ENCODE data around the gene NUDT5.
"Not testable (repeated sequence)": the region's sequence is repeated elsewhere in the genome, so short reads cannot be mapped to it uniquely, and the experiment has no call there.

NUDT5 gene

DNA sequence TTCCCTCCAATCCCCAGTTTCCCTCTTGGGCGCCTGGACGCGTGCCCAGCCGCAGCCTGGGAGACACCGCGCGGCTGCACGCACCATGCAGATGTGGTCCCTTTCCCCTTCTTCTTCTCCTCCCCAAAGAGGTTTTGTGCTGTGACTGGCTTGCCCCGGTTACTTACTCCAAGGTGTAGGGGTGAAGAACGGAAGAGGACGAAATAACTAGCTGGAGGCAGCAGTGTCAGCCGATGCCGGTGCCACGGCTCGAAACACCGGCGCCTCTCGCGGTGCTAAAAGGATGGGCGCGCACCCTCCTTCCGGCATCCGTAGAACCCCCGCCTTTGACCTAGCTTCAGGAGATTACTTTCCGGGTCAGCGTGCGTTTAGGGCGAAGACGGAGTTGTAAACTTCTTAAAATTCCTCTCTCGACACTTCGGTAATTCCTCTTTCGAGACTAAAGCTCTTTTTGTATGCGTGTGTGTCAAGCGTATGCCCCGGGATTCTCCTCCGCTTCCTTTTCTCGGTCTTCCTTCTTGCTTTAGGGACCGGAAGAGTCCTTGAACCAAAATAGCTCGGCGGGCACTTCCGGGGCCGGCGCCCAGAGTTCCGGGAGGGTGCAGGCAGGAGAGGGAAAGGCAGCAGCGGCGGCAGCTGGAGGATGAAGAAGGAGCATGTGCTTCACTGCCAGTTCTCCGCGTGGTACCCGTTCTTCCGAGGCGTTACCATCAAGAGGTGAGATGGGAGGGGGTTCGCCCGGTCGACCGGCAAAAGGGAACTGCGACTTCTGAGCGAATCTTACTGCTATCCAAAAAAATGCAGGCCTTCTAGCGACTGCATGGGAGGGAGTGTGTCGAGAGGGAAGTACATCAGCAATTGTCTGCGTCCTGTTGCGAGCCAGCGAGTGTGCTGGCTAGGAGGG, at the start of gene NUDT5, which contains the start of gene CDC123:
Gene NUDT5 (minus strand): TSS at position 289 of the 904 bp plus-strand sequence. CDS start 9,600 bp downstream, outside the sequence.
Gene CDC123 (plus strand): TSS at position 586 of the 904 bp plus-strand sequence. CDS start 58 bp downstream, at position 644.
- peak within 1 kb of the TSS; percentile 95 for H3K9ac ChIP-seq (ENCODE audit: low read depth, low read length)
- H3K9me3 ChIP-seq (ENCODE audit: control insufficient read depth, insufficient read depth, low read length) = no peaks in the 10 kb centered on the region
- H3K36me3 ChIP-seq (ENCODE audit: insufficient read depth, low read length) = peaks cover 8% of the 10 kb centered on the region
- no peaks in the 10 kb centered on the region for H3K4me1 ChIP-seq (ENCODE audit: insufficient read depth, low read length)

- Histone ChIP-seq H3K36me3 (ENCODE audit: insufficient read depth, low read length) (peaks cover 12% of the 10 kb centered on the region), H3K9ac (ENCODE audit: low read depth, low read length) (no peak overlapping the region), H3K9me3 (ENCODE audit: control insufficient read depth, insufficient read depth, low read length) (no peaks in the 10 kb centered on the region), H3K4me1 (ENCODE audit: insufficient read depth, low read length) (no peaks in the 10 kb centered on the region)
These were observed 48.4 kb upstream of the NUDT5 start for GRCh38 chr10:12243864-12244620.

DNA sequence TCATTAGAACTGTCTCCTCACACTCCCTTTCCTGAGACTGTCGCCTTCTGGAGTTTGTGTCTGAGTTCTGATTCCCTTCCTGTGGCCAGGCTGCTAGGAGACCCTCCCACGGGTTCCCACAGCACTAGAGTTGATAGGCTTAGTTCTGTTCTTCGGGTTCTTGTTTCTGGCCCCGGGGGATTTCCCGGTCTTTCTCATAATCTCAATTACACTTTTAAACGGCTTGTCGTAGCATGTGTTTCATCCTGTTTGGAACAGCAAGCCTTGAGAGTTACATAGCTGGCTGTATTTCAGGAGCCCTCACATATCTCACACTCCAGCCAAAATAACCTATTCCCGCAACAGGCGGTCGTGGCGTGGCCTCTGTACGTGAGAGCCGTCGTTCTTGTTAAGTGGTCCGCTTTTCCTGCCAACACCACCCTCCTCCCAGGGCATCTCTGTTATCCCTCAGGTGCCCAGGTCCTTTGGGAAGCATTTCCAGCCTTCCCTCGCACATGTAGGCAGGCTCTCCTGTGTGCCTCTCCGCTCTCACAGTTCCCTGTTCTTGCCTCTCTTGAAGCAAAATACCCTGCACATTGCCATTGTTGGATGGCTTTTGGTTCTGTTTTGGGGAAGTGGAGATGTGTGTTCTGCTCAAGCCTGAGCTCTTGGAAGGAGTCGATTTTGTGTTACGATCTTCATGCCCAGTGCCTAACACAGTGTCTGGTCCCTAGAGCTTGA, 46.3 kb upstream of the NUDT5 start:
- Histone ChIP-seq H3K9ac (ENCODE audit: low read depth, low read length) (no peak overlapping the region), H3K4me1 (ENCODE audit: insufficient read depth, low read length) (no peaks in the 10 kb centered on the region), H3K9me3 (ENCODE audit: control insufficient read depth, insufficient read depth, low read length) (no peaks in the 10 kb centered on the region), H3K36me3 (ENCODE audit: insufficient read depth, low read length) (peaks cover 17% of the 10 kb centered on the region)

DNA sequence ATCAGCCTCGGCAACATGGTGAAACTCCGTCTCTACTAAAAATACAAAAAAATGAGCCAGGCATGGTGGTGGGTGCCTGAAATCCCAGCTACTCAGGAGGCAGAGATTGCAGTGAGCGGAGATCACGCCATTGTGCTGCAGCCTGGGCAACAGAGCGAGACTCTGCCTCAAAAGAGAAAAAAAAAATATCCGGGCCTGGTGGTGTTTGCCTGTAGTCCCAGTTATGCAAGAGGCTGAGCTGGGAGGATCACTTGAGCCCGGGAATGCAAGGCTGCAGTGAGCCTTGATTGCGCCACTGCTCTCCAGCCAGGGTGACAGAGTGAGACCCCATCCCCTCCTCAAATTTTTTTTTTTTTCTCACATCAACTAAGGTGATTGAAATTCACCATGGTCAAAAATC, 43.1 kb upstream of the NUDT5 start:
- no peaks in the 10 kb centered on the region for H3K9me3 ChIP-seq (ENCODE audit: control insufficient read depth, insufficient read depth, low read length)
- no peaks in the 10 kb centered on the region for H3K4me1 ChIP-seq (ENCODE audit: insufficient read depth, low read length)
- no peak overlapping the region for H3K9ac ChIP-seq (ENCODE audit: low read depth, low read length)
- peaks cover 19% of the 10 kb centered on the region; the same call in 1 of the 2 replicates for H3K36me3 ChIP-seq (ENCODE audit: insufficient read depth, low read length)

- Histone ChIP-seq H3K9me3 (ENCODE audit: control insufficient read depth, insufficient read depth, low read length) (no peaks in the 10 kb centered on the region), H3K36me3 (ENCODE audit: insufficient read depth, low read length) (peaks cover 19% of the 10 kb centered on the region; the same call in 1 of the 2 replicates), H3K4me1 (ENCODE audit: insufficient read depth, low read length) (no peaks in the 10 kb centered on the region), H3K9ac (ENCODE audit: low read depth, low read length) (no peak overlapping the region)
These were observed 41.9 kb upstream of the NUDT5 start for GRCh38 chr10:12237265-12238220.

GRCh38 chr10:12235796-12236195, 40.1 kb upstream of the NUDT5 start:
- Histone ChIP-seq H3K9ac (ENCODE audit: low read depth, low read length) (no peak overlapping the region), H3K9me3 (ENCODE audit: control insufficient read depth, insufficient read depth, low read length) (no peaks in the 10 kb centered on the region), H3K4me1 (ENCODE audit: insufficient read depth, low read length) (no peaks in the 10 kb centered on the region), H3K36me3 (ENCODE audit: insufficient read depth, low read length) (peaks cover 24% of the 10 kb centered on the region)

DNA sequence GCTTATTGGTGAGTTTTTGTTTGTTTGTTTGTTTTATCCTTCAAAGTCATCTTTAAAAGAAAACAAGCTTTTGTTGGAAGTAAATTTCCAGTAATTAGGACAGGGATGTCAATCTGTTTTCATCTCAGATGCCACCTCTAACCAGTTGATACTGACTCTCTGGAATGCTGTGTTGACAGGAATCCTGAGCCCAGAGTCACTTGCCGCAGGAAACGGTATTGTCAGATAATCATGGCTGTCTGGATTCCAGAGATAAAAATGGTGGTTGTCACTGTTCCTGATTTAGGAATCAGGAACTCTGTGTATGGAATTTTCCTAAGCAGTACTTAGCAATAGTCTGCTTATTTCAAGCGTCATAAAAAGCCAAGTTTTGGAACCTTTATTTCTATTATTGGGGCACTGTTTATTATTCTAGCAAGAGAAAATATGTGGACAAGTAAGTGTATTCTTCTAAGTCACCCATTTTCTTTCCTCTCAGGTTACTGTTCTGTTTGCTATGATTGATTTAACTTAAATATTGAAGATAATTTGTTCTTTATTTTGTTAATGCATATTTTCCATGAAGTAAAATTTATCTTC, 39.5 kb upstream of the NUDT5 start:
- Histone ChIP-seq H3K9me3 (ENCODE audit: control insufficient read depth, insufficient read depth, low read length) (no peaks in the 10 kb centered on the region), H3K36me3 (ENCODE audit: insufficient read depth, low read length) (peaks cover 24% of the 10 kb centered on the region), H3K9ac (ENCODE audit: low read depth, low read length) (no peak overlapping the region), H3K4me1 (ENCODE audit: insufficient read depth, low read length) (no peaks in the 10 kb centered on the region)

DNA sequence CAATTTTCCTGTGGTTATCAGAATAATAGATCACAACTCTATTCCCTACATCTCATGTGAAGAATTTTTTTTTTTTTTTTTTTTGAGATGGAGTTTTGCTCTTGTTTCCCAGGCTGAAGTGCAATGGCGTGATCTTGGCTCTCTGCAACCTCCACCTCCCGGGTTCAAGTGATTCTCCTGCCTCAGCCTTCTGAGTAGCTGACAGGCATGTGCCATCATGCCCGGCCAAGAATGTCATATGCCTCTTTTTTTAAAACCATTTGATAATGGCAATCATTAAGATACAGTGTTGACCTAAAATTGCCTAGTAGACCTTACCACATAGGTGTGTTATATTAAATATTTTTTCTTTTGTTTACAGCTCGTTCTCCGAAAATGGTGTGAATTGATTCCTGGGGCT, 39.0 kb upstream of the NUDT5 start:
- H3K9me3 ChIP-seq (ENCODE audit: control insufficient read depth, insufficient read depth, low read length); H3K9ac ChIP-seq (ENCODE audit: low read depth, low read length); H3K4me1 ChIP-seq (ENCODE audit: insufficient read depth, low read length): not testable (repeated sequence)
- peaks cover 26% of the 10 kb centered on the region for H3K36me3 ChIP-seq (ENCODE audit: insufficient read depth, low read length)

GRCh38 chr10:12228851-12229250, 33.2 kb upstream of the NUDT5 start:
- no peaks in the 10 kb centered on the region for H3K4me1 ChIP-seq (ENCODE audit: insufficient read depth, low read length)
- peaks cover 23% of the 10 kb centered on the region for H3K36me3 ChIP-seq (ENCODE audit: insufficient read depth, low read length)
- H3K9me3 ChIP-seq (ENCODE audit: control insufficient read depth, insufficient read depth, low read length) = no peaks in the 10 kb centered on the region
- no peak overlapping the region for H3K9ac ChIP-seq (ENCODE audit: low read depth, low read length)

GRCh38 chr10:12226438-12226837, 30.7 kb upstream of the NUDT5 start:
- H3K9me3 ChIP-seq (ENCODE audit: control insufficient read depth, insufficient read depth, low read length); H3K4me1 ChIP-seq (ENCODE audit: insufficient read depth, low read length); H3K9ac ChIP-seq (ENCODE audit: low read depth, low read length): not testable (repeated sequence)
- peaks cover 18% of the 10 kb centered on the region; the same call in 1 of the 2 replicates for H3K36me3 ChIP-seq (ENCODE audit: insufficient read depth, low read length)

GRCh38 chr10:12225444-12225843, 29.8 kb upstream of the NUDT5 start:
- Histone ChIP-seq H3K4me1 (ENCODE audit: insufficient read depth, low read length) (no peaks in the 10 kb centered on the region), H3K36me3 (ENCODE audit: insufficient read depth, low read length) (peaks cover 17% of the 10 kb centered on the region; the same call in 1 of the 2 replicates), H3K9ac (ENCODE audit: low read depth, low read length) (no peak overlapping the region), H3K9me3 (ENCODE audit: control insufficient read depth, insufficient read depth, low read length) (no peaks in the 10 kb centered on the region)

DNA sequence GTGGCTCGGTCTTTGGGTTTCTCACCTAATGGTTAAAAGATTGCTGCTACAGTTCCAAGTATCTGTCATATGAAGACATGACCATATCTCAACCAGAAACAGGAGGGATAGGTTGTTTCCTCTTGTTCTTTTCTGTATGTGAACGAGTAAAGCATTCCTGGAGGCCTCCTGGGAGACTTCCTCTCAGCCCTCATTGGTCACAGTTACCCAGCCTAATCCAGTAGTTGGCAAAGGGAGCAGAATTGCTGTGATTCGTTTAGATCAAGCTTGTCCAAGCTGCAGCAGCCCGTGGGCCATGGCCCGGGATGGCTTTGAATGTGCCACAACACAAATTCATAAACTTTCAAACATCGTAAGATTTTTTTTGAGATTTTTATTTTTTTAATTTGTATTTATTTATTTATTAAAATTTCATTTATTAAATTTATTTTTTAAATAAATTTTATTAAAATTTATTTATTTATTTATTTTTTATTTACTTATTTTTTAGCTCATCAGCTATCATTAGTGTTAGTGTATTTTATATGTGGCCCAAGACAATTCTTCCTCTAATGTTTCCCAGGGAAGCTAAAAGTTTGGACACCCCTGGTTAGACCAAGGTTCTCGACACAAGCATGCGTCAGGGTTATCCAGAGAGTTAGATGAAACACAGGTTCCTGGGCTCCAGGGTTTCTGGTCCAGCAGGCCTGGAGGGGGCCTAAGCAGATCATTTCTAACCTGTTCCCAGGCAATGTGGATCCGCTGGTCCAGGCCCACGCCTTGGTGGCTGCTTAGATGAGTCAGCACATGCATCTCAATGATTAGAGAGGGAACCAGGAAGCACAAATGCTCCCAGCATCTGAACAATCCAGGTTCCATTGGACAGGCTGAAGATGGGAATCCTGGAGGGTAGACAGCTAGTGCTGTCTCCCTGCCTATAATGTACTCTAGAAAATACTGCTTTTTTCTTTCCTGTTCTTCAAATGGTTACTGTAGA, 25.9 kb upstream of the NUDT5 start:
- no peaks in the 10 kb centered on the region for H3K9me3 ChIP-seq (ENCODE audit: control insufficient read depth, insufficient read depth, low read length)
- H3K4me1 ChIP-seq (ENCODE audit: insufficient read depth, low read length) = no peaks in the 10 kb centered on the region
- H3K9ac ChIP-seq (ENCODE audit: low read depth, low read length) = no peak overlapping the region
- peaks cover 28% of the 10 kb centered on the region for H3K36me3 ChIP-seq (ENCODE audit: insufficient read depth, low read length)
